ENCODE results near the gene FRZB.

Gene FRZB, protein sequence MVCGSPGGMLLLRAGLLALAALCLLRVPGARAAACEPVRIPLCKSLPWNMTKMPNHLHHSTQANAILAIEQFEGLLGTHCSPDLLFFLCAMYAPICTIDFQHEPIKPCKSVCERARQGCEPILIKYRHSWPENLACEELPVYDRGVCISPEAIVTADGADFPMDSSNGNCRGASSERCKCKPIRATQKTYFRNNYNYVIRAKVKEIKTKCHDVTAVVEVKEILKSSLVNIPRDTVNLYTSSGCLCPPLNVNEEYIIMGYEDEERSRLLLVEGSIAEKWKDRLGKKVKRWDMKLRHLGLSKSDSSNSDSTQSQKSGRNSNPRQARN

DNA sequence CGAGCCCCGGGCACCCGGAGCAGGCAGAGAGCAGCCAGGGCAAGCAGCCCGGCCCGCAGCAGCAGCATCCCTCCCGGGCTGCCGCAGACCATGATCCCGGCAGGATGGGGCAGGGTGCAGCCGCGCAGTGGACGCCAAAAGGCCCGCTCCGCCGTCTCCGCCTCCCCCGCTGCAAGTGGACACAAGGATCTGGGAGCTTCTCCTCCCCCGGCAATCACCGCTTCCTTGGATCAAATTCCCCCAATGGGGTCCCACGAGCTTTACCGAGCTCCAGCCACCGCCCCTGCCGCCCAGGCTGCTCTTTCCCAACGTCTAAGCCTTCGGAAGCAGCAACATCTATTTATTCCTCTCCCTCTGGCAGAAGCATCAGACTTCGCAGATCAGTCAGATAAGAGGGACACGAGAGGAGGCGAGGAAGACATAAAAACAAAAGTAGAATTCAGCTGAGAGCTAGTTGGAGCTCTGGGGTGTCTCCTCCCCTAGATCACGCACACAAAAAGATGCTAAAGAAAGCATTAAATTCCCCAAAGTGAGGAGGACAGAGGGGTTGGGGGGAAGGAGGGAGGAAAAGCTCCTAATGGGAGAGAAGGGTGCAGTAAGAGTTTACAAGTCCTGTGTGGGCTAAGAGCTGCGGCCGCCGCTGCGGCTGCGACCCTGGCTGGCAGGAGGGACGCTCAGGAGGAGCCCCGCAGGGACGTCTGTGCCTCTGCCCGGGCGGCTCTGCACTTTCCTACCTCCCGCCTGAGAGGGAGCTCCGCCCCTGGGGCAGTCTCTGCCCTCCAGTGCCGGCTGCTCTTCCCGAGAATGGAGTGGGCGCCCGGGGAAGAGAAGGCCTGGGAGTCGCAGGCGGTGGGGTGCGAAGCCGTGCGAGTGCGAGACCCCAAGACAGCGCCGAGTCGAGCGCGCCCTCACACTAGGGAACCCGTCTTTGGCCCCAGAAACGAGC lies at the start of gene FRZB:
TSS of gene FRZB (minus strand) at position 177 of the 946 bp plus-strand sequence. CDS start at position 92, 85 bp downstream.
- Histone ChIP-seq H3K4me1 (ENCODE audit: control insufficient read depth, insufficient read depth, low read length) (0 out of 2 replicates have a peak, but pooled peaks cover 1% of the 10 kb centered on the region), H3K27me3 (ENCODE audit: control insufficient read depth, insufficient read depth, low read length) (peaks cover 2% of the 10 kb centered on the region; the same call in 1 of the 2 replicates), H3K27ac (ENCODE audit: low read length) (no peak within 1 kb of the TSS), H3K36me3 (ENCODE audit: control insufficient read depth, insufficient read depth, low read length) (no peaks in the 10 kb centered on the region), H3K9me3 (ENCODE audit: control insufficient read depth, insufficient read depth, low read length) (no peaks in the 10 kb centered on the region), H3K4me3 (ENCODE audit: low read length) (peak within 1 kb of the TSS; percentile 32; the same call in 1 of the 2 replicates)
- DNase-seq (ENCODE audit: low read depth, low spot score) = no peak
- WGBS (ENCODE audit: insufficient coverage, insufficient read length) = no CpG with 5 or more reads among the region's 57 CpGs

- Histone ChIP-seq H3K36me3 (ENCODE audit: control insufficient read depth, insufficient read depth, low read length) (no peaks in the 10 kb centered on the region; the same call in 1 of the 2 replicates), H3K9me3 (ENCODE audit: control insufficient read depth, insufficient read depth, low read length) (no peaks in the 10 kb centered on the region), H3K27me3 (ENCODE audit: control insufficient read depth, insufficient read depth, low read length) (no peaks in the 10 kb centered on the region), H3K4me3 (ENCODE audit: low read length) (no peak overlapping the region), H3K4me1 (ENCODE audit: control insufficient read depth, insufficient read depth, low read length) (no peaks in the 10 kb centered on the region), H3K27ac (ENCODE audit: low read length) (no peak overlapping the region)
- WGBS (ENCODE audit: insufficient coverage, insufficient read length) = no CpG with 5 or more reads among the region's 6 CpGs
- no peak for DNase-seq (ENCODE audit: low read depth, low spot score)
Measured at GRCh38 chr2:182915369-182916326, 49.2 kb upstream of the FRZB start.

GRCh38 chr2:182914852-182915251 lies 48.4 kb upstream of the FRZB start:
- Histone ChIP-seq H3K27me3 (ENCODE audit: control insufficient read depth, insufficient read depth, low read length) (no peaks in the 10 kb centered on the region), H3K27ac (ENCODE audit: low read length) (no peak overlapping the region), H3K4me1 (ENCODE audit: control insufficient read depth, insufficient read depth, low read length) (no peaks in the 10 kb centered on the region), H3K9me3 (ENCODE audit: control insufficient read depth, insufficient read depth, low read length) (no peaks in the 10 kb centered on the region), H3K36me3 (ENCODE audit: control insufficient read depth, insufficient read depth, low read length) (no peaks in the 10 kb centered on the region; the same call in 1 of the 2 replicates), H3K4me3 (ENCODE audit: low read length) (no peak overlapping the region)
- DNase-seq (ENCODE audit: low read depth, low spot score) = no peak
- no CpG with 5 or more reads among the region's 1 CpG for WGBS (ENCODE audit: insufficient coverage, insufficient read length)

DNA sequence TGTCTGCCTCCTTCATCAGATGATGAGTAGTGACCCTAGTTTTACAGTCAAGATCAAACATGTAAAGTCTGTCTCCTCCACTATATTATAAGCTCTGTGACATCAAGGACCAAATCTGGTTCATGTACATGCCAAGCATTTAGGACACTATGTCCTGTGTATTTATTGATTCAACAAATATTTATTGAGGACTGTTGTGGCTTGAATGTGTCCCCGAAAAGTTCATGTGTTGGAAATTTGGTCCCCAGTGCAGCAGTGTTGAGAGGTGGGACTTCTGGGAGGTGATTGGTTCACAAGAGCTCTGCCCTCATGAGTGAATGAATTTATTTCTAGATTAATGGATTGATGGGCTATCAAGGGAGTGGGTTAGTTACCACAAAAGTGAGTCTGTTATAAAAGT lies 46.6 kb upstream of the FRZB start:
- no peak overlapping the region for H3K4me3 ChIP-seq (ENCODE audit: low read length)
- no peaks in the 10 kb centered on the region; the same call in 1 of the 2 replicates for H3K36me3 ChIP-seq (ENCODE audit: control insufficient read depth, insufficient read depth, low read length)
- no CpG with 5 or more reads among the region's 1 CpG for WGBS (ENCODE audit: insufficient coverage, insufficient read length)
- H3K9me3 ChIP-seq (ENCODE audit: control insufficient read depth, insufficient read depth, low read length) = no peaks in the 10 kb centered on the region
- no peak overlapping the region for H3K27ac ChIP-seq (ENCODE audit: low read length)
- H3K4me1 ChIP-seq (ENCODE audit: control insufficient read depth, insufficient read depth, low read length) = no peaks in the 10 kb centered on the region
- DNase-seq (ENCODE audit: low read depth, low spot score) = no peak
- H3K27me3 ChIP-seq (ENCODE audit: control insufficient read depth, insufficient read depth, low read length) = no peaks in the 10 kb centered on the region

DNA sequence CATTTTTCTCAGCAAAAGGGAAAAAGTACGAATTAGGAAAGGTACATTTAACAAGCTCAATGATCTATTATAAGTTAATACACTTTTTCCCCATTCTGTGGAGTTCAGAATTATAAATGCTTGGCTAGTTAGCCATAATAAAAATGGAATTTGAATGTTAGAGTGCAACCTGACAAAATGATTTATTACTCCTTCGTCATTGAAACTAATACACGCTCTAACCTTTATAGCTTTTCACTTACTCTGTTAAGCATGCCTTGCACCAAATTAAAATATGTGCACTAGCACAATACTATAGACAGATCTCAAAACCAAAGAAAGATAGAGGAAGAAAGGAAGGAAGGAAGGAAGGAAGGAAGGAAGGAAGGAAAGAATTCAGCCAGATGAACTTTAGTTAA lies 46.1 kb upstream of the FRZB start:
- H3K4me3 ChIP-seq (ENCODE audit: low read length) = no peak overlapping the region
- no peak for DNase-seq (ENCODE audit: low read depth, low spot score)
- H3K27me3 ChIP-seq (ENCODE audit: control insufficient read depth, insufficient read depth, low read length) = no peaks in the 10 kb centered on the region
- H3K36me3 ChIP-seq (ENCODE audit: control insufficient read depth, insufficient read depth, low read length) = no peaks in the 10 kb centered on the region; the same call in 1 of the 2 replicates
- H3K4me1 ChIP-seq (ENCODE audit: control insufficient read depth, insufficient read depth, low read length) = no peaks in the 10 kb centered on the region
- no peak overlapping the region for H3K27ac ChIP-seq (ENCODE audit: low read length)
- H3K9me3 ChIP-seq (ENCODE audit: control insufficient read depth, insufficient read depth, low read length) = no peaks in the 10 kb centered on the region
- no CpG with 5 or more reads among the region's 3 CpGs for WGBS (ENCODE audit: insufficient coverage, insufficient read length)

- WGBS (ENCODE audit: insufficient coverage, insufficient read length) = no CpG with 5 or more reads among the region's 2 CpGs
- Histone ChIP-seq H3K9me3 (ENCODE audit: control insufficient read depth, insufficient read depth, low read length) (no peaks in the 10 kb centered on the region), H3K36me3 (ENCODE audit: control insufficient read depth, insufficient read depth, low read length) (no peaks in the 10 kb centered on the region; the same call in 1 of the 2 replicates), H3K27ac (ENCODE audit: low read length) (no peak overlapping the region), H3K27me3 (ENCODE audit: control insufficient read depth, insufficient read depth, low read length) (no peaks in the 10 kb centered on the region), H3K4me3 (ENCODE audit: low read length) (no peak overlapping the region), H3K4me1 (ENCODE audit: control insufficient read depth, insufficient read depth, low read length) (no peaks in the 10 kb centered on the region)
- DNase-seq (ENCODE audit: low read depth, low spot score) = no peak
Measured at GRCh38 chr2:182911813-182912517, 45.5 kb upstream of the FRZB start.

GRCh38 chr2:182910965-182911364 lies 44.5 kb upstream of the FRZB start:
- no CpG with 5 or more reads among the region's 1 CpG for WGBS (ENCODE audit: insufficient coverage, insufficient read length)
- no peak overlapping the region for H3K27ac ChIP-seq (ENCODE audit: low read length)
- no peaks in the 10 kb centered on the region for H3K9me3 ChIP-seq (ENCODE audit: control insufficient read depth, insufficient read depth, low read length)
- H3K36me3 ChIP-seq (ENCODE audit: control insufficient read depth, insufficient read depth, low read length) = no peaks in the 10 kb centered on the region; the same call in 1 of the 2 replicates
- DNase-seq (ENCODE audit: low read depth, low spot score) = no peak
- no peaks in the 10 kb centered on the region for H3K4me1 ChIP-seq (ENCODE audit: control insufficient read depth, insufficient read depth, low read length)
- no peak overlapping the region for H3K4me3 ChIP-seq (ENCODE audit: low read length)
- no peaks in the 10 kb centered on the region for H3K27me3 ChIP-seq (ENCODE audit: control insufficient read depth, insufficient read depth, low read length)

- no peak overlapping the region for H3K27ac ChIP-seq (ENCODE audit: low read length)
- WGBS (ENCODE audit: insufficient coverage, insufficient read length) = no CpG with 5 or more reads among the region's 7 CpGs
- DNase-seq (ENCODE audit: low read depth, low spot score) = peak; percentile 37
Measured at GRCh38 chr2:182907081-182907830, 40.8 kb upstream of the FRZB start.

DNA sequence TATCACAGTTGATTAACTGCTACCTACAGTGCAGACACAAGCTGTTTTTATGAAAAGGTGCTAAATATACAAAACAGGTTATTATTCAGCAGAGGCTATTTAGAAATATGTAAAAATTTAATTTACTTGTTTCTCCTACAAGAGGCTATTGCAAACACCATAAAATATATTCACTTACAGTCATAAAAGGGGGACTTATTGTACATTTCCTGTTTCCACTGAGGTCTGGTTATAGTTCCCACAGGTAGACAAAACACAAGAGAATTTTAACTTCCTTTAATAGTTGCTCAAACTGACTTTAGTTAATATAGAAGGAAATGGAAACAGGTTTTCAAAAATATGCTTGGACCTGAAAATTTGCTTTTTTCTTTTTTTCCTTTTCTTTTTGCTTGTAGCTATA lies 40.0 kb upstream of the FRZB start:
- no peaks in the 10 kb centered on the region for H3K4me1 ChIP-seq (ENCODE audit: control insufficient read depth, insufficient read depth, low read length)
- no peak overlapping the region for H3K27ac ChIP-seq (ENCODE audit: low read length)
- H3K27me3 ChIP-seq (ENCODE audit: control insufficient read depth, insufficient read depth, low read length) = no peaks in the 10 kb centered on the region
- H3K9me3 ChIP-seq (ENCODE audit: control insufficient read depth, insufficient read depth, low read length) = no peaks in the 10 kb centered on the region
- H3K4me3 ChIP-seq (ENCODE audit: low read length) = no peak overlapping the region
- DNase-seq (ENCODE audit: low read depth, low spot score) = no peak
- no peaks in the 10 kb centered on the region for H3K36me3 ChIP-seq (ENCODE audit: control insufficient read depth, insufficient read depth, low read length)

More at GRCh38 chr2:182907081-182907830, 40.8 kb upstream of the FRZB start:
- no peaks in the 10 kb centered on the region for H3K4me1 ChIP-seq (ENCODE audit: control insufficient read depth, insufficient read depth, low read length)
- no peaks in the 10 kb centered on the region for H3K9me3 ChIP-seq (ENCODE audit: control insufficient read depth, insufficient read depth, low read length)
- H3K4me3 ChIP-seq (ENCODE audit: low read length) = no peak overlapping the region
- H3K36me3 ChIP-seq (ENCODE audit: control insufficient read depth, insufficient read depth, low read length) = no peaks in the 10 kb centered on the region
- H3K27me3 ChIP-seq (ENCODE audit: control insufficient read depth, insufficient read depth, low read length) = no peaks in the 10 kb centered on the region

Data from iPS DF 6.9 (cell line).